COR-L47 (cell line): ENCODE data around the gene RFX6.

Experiments
- DNase-seq: peaks from one replicate; lab custom pipeline; 2025; lab: John Stamatoyannopoulos, UW

The RFX6 gene

DNA sequence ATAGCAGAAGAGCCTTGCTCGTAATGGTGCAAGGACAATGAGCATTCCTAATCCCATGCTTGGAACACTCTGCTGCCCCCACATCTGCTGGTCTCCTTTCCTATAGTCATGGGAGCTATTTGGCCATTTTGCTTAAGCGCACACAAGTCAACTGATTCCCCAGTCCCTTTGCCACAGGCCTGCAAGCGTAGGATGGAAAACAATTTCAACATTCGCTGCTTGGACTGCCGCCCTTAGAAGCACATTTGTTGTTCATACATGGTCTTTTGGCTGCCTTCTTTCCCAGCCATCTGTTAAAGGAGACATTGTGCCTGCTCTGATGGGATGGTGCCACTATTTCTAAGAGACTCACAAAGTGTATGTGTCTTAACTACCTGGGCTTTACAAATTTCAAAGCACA lies 96.9 kb downstream of the RFX6 start:
- DNase-seq = no peak

DNA sequence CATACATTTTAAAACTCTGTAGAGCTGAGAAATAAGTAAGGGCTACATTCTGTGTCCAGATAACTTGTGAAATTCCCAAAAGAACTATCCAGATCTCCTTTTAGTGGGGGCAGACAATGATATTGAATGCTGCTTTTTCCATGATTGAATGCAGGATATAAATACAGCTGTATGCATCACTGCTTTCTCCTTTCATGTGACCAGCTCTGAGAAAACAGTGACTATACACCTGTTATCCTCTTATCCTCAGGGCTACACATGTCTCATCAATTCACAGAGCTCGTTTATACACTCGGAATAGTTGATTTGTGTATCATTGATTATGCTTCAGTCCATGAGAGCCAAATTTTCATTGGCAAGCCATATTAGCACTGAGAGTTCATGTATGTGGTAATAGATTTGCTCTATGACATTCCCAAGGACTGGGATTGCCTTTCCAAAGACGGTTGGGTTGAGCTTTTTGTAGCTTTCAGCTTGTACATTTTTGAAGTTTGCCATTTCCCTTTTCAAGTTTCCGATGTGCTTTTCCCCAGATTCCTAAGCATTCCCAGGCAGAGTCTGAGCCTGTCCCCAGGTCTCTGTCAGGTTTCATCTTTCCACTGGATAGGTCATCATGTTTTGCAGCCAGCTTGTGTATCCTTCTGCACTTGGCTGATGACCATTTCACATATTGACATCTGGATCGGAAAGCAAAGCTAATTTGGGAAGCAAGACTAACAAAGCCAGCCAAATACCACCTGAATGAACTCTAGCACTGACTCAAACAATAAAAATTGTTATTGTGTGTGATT lies 97.7 kb downstream of the RFX6 start:
- no peak for DNase-seq

DNA sequence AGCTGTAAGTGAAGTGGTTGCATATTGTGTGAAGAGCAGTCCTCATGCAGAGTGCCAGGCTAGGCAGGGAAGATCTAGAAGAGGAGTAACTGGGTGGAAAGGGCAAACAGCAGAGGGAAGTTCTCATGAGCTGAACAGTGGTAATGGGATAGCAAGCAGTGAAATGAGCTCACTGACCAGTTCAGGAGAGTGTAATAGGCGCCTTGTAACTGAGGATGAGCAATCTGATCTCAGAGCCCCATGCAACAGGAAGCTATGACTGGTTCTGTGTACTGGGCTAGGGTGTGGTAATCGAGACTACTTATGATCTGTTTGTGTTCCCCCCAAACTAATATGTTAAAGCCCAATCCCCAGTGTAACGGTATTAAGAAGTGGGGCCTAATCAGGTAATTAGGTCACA lies 98.6 kb downstream of the RFX6 start:
- DNase-seq = no peak

DNA sequence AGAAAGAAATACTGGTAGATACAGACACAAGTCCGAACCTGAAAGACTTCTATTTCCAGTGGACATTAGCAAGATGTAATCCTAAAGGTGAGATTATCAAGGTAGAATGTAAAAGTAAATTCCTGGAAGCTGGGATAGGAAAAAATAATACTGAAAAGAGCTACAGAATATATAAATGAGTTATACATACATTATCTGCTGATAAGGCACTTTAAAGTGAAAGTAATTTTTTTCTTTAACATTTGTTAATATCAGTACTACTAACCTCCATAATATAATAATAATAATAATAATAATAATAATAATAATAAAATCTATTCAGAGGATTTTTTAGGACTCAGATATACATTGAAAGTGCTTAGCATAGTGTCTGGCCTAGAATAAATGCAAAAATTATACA lies 102.5 kb downstream of the RFX6 start:
- DNase-seq = no peak
